ENCODE results near the gene JMJD4. TPM values are rescaled to one million over a fixed set of nuclear protein-coding genes. Genes with fewer than 3 reads are reported as not detected.

The JMJD4 gene
- total RNA-seq, 1 experiment from 2014 or later = 49.6 TPM

DNA sequence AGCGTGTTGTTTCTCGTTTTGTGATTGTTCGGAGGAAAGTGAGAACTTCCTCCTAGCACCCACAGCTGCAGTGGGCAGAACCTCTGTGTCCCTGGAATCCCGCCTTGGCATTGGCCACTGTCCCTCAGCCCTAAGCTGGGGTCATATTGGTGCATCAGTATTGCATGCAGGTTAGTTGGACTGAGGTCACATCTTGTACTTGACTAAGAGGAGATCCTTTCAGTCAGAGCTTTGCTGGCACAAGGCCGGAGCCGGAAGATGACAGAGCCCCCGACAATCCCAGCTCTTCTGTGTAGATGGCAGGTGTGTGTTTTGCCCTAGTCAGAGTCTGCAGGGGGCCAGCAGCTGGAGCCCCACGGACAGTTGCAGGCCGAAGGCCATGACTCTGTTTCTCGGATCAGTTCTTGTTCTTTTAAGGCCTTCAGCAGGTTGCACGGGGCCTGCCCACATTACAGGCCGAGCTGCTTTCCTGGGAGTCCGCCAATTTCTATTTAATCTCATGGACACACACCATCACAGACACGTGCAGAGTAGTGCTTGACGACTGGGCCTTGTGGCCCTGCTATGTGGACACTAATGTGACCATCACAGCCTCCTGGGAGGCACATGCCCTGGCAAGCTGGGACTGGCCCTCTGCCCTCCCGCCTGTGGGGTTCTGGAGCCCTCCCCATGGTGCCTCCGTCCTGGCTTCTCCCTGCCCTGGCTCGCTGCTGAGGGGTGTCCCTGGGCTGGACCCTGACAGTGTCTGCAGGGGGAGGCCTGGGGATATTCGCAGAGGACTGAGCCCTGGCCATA is 15.0 kb upstream of the JMJD4 start:
- DNase-seq (ENCODE audit: low spot score) = no peak

DNA sequence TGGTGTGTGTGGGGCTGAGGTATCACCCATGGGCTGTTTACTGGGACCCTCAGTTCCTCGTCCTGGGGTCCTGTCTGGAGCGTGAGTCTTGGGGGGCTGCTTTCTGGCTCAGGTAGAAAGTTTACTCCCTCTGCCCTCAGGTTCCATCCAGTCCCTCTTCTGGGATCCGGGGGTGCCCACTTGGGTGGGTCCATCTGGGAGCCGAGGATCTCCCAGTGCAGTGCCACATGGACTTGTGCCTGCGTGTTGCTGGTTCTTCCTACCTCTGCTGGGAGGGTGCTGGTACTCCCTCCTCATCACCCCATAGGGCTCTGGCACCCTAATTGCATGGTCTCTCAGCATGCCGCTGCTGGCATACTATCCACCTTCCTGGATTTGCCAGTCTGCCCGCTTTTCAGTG is 14.1 kb upstream of the JMJD4 start:
- no peak for DNase-seq (ENCODE audit: low spot score)

DNA sequence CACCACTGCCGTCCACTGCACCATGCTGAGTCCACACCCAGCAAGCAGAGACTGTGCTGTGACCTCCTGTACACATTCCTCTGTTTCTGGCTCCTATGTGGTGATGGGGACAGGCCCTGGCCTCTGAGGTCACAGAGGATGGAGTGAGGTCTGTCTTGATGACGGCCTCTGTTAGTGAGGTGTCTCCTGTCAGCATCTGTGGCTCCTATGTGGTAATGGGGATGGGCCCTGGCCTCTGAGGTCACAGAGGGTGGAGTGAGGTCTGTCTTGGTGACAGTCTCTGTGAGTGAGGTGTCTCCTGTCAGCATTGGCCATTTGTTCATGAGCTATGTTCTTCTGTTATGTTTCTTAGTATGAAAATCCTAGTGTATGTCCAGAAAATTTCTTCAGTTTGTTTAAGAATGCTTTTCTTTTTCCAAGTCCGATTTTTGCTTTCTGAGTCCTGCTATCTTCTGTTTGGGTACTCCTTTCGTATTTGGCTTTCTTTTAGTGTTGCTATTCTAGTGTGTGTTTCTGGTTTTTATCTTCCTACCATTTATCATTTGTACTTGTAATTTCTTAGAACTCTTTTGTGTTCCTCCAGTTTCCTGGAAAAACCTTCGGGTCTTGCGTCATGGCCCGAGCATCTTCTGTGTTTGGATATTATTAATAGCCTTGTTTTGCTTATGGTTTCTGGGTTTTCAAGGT is 13.5 kb upstream of the JMJD4 start:
- DNase-seq (ENCODE audit: low spot score) = no peak

DNA sequence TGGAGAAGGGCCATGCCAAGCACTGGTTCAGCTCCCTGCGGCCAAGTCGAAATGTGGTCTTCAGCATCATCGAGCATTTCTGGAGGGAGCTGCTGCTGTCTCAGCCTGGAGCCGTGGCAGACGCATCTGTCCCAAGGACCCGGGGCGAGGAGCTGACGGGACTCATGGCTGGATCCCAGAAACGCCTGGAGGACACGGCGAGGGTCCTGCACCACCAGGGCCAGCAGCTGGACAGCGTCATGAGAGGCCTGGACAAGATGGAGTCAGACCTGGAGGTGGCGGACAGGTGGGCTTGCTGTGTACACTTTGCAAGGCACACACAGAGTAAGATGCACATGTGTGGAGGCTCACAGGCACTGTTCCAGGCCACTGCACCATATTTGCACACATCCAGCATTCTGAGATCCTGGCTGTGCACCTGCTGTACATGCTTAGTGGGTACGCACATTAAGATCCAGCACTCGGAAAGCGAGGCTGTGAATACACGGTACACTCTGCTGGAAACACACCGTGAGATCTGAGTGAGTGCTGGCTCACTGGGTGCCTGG is 12.9 kb upstream of the JMJD4 start:
- no peak for DNase-seq (ENCODE audit: low spot score)

DNA sequence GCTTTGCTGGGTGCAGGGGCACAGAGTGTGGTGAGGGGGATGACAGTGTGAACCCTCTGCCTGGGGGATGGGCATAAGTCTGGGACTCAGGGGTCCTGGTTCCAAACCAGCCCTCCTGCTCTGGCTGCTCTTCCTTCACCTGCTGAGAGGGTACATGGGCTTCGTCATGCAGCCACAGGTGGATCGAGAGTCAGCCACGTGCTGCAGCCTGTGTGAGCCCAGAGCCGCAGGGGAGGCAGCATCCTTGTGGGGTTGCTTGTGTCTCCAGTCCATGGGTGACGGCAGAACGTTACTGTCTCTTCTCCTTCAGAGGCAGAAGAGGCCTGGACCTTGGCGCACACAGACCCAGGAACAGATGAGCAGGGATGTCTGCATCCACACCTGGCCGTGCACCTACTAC is 12.3 kb upstream of the JMJD4 start:
- no peak for DNase-seq (ENCODE audit: low spot score)

DNA sequence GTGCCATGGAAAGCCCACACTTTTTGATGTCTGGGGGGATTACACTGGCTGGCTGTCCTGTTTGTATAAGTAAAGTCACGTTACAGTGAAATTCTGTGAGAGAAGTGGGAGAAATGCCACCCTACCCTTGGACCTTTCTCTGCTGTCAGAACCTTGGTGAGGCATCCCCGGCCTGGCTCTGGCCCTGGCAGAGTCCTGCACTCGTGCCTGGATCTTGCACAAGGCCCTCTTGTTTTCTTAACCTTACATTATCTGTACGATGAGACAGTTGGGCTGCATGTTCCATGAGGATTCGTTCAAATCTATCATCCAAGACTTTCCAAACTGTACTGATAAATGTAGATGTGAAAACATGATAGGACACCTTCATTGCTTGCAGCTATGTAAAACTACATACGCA is 11.6 kb upstream of the JMJD4 start:
- DNase-seq (ENCODE audit: low spot score) = no peak

DNA sequence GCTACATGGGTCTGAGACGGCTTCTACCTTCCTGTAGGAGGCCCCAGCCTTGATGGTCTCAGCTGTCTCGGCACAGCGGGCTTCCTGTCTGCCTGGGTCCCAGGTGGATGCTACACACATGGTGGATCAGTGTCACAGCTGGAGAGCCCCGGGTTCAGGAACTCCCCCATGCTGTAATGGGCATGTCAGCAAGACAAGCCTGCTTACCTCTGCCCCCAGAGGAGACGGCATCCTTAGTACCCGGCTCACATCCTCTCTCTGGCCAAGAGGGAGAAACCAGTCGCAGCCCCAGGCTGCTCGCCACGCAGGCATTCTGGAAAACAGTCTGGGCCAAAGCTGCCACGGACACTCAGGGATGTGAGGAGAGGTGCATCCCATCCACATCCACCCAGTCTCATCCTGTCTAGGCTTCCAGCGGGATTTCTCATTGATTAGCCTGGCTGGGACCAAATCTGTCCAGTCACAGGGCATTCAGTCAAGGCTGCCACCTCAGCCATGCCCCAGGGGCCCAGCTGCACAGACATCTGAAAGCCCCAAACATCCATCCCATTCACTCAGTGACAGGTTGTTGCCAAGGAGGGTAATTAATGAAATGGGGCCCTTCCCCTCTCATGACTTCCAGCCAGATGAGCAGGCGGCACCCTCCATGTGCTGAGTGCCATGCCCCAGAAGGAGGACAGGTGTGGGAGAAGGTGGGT is 10.6 kb upstream of the JMJD4 start:
- DNase-seq (ENCODE audit: low spot score) = no peak

DNA sequence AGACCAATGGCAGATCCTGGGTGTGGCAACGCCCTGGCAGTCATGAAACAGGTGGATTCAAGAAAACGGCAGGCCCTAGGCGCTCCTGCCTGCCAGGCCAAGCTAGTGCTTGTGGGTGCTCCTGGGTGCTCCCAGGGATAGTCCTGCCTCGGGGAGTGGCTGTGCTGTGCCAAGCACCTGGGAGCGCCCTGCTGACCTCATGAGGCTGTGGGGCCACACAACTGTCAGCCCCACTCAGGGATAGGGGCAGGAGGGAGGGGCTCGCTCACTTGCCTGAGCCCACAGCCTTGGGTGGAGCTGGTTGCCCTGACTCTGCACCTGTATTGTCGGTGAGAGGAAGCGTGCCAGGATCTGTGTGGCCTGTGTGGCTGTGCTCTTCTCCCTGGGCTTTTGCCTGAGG is 9.6 kb upstream of the JMJD4 start:
- no peak for DNase-seq (ENCODE audit: low spot score)

DNA sequence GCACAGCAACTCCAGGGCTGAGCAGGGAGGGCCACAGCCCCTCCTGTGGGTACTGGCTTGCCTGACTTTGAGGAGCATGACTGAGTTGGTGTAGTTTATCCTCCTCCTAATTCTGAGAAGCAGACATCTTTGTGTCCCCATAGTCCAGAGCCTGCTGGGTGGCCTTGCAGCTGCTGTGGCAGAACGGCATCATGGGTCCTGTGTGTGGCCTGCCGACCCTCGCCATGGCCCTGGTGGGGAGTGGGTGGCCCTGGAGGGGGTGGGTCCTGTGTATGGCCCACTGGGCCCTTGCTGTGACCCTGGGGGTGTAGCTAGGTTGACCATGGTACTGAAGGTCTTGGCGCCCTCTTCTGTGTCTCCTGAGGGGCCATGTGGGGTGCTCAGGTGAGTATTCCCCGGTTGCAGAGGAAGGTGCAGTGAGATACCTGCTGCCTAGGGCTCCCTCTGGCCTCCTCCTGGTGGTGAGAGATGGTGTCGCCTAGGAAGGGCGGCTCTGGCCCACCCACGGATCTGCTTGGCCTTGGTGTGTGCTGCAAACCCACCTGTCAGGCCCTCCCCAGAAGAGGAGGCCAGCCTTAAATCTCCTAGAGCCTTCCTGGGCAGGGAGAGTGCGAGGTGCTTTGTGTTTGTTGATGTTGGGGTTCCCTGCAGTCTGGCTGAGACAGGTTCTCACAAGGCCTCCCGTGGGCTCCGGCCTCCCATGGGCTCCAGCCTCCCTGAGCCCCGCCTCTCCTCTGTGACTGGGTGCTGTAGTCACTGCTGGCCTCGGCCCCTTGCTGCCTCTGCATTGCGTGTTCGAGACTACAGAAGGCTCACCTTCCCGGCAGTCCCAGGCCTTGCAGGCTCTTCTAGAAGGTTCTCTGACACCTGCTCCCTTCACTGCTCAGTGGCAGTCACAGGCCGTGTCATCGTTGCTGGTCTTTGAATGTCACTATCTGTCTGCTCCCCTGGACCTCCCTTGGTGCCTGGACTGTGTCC is 7.9 kb upstream of the JMJD4 start:
- DNase-seq (ENCODE audit: low spot score) = no peak

DNA sequence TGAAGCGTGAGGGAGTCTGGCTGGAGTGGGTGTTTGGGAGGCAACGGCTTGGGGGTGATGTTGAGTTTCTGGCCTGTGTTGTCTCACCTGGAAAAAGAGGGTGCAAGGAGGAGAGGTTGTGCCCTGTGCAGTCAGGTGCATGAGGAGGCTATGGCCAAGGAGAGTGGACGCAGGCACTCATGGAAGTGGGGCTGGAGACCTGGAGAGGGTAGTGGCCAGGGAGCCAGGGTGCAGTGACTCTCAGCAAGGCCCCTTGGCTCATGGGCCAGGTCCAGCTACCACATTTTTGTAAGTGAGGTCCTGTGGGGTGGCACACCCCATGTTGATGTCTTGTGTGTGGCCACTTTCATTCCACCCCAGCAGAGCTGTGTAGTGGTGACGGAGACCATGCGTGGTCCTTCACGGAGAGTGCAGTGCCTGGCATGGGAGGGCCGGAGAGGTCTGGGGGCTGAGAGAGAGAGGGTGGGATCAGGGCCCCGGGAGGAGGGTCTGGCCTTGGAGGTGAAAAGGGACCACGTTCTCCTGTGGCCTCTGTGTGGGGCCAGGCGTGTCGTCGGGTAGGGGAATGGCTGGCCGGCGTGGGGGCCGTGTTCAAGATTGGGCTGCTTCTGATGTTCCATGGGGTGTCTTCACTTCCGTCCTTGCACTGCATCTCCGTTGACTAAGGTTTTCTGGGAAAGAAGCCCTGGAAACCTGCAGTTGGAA is 6.2 kb upstream of the JMJD4 start:
- DNase-seq (ENCODE audit: low spot score) = no peak

DNA sequence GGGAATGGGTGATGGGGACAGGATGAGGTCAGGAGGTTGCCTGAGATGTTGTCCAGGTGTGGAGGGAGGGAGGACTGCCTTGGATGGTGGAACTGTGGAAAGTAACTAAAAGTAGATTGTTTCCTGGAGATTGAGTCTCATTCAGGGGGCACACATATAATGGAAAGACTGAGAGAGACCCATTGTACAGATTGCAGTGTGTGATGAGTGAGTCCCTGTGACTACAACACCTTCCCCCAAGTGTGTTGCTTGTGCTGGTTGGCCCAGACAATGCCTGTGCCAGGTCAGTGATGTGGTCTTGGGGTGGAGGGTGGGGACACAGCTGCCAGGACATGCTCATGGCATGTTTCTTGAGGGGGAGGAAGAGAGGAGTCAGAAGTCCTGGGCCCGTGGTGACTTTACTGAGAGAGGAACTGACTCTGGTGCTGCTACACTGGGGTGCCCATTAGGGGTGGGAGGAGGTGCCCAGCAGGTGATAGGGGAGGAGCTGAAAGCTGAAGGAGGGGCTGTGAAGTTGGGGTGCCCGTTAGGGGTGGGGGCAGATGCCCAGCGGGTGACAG is 5.4 kb upstream of the JMJD4 start:
- no peak for DNase-seq (ENCODE audit: low spot score)

DNA sequence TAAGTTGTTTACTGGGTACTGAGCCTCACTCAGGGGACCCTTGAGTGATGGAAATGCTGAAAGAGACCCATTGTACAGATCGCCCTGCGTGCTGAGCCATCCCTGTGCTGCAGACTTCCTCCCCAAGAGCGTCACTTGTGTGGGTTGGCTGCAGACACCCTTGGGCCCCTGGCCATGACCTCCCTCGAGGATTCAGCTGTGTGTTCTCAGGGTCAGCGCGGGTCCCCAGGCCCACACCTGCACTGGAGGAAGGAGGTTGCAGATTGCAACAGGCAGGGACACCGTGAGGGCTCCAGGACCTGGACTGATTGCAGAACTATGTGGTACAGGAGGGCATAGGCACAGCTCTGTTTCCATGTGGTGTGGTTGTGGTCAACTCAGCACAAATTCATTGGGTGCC is 4.5 kb upstream of the JMJD4 start:
- no peak for DNase-seq (ENCODE audit: low spot score)

DNA sequence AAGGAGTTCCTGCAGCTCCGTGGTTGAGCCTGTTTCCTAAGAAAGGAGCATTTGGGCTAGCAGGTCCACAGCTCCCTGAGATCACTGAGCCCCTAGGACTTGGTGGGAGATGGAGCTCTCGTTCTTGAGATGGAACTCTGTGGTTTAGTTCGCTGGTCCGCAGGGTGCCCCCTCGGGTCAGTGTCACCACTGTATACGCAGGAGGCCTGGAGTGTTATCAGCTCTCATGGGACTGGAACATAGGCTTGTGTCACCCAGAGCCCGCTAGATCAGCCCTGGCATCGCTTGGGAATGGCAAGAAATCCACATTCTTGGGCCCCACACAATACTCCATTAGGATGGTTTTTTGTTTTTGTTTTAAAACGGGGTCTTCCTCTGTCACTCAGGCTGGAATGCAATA is 3.7 kb upstream of the JMJD4 start:
- no peak for DNase-seq (ENCODE audit: low spot score)

DNA sequence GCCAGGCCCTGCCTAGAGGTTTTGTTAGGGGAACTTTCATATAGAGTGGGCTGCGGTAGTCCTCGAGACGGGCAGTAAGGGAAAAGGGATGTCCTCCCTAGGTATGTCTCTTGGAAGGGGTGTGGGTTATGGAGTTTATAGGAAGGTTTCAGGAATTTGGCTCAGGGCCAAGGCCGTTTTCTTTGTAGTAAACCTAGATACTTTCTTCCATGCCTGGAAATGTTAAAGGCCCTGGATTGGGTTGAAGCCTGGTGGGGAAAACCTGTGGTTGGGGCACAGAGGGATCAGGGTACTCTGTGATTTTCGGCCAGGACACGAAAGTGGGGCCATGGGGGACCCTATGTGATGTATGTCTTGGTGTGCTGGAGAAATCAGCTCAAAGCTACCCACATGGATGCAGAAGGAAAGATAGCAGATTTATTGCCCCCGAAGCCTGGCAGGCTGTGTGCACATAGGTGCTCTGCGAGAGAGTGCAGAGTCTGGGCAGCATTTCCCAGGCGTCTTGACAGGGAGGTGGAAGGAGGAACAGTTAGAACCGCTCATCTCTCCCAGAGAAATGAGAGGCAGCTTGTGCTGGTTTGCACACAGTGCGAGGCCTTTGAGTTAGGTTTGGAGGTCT is 1.8 kb upstream of the JMJD4 start:
- DNase-seq (ENCODE audit: low spot score) = no peak

DNA sequence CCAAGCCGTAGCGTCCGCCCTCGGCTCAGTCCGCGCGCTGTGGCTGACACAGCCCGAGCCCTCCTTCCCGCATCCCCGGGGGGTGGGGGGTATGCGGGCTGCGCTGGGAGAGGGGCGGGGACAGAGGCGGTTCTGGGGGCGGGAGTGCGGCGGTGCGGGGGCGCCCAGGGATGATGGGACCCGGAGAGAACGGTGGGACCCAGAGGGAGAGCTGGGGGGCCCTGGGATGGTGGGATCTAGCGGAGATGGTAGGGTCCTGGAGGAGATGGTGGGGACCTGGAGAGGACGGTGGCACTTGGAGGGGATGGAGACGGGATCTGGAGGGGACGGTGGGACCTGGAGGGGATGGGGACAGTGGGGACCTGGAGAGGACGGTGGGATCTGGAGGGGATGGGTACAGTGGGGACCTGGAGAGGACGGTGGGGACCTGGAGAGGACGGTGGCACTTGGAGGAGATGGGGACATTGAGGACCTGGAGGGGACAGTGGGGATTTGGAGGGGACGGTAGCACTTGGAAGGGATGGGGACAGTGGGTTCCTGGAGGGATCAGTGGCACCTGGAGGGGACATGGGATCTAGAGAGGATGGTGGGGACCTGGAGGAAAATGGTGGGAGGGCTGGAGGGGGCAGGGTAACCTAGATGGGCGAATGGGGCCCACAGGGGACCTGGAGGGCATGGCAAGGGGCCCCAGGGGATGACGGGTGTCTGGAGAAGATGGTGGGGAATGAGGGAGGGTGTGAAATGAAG is 610 bp upstream of the JMJD4 start:
- no peak for DNase-seq (ENCODE audit: low spot score)

DNA sequence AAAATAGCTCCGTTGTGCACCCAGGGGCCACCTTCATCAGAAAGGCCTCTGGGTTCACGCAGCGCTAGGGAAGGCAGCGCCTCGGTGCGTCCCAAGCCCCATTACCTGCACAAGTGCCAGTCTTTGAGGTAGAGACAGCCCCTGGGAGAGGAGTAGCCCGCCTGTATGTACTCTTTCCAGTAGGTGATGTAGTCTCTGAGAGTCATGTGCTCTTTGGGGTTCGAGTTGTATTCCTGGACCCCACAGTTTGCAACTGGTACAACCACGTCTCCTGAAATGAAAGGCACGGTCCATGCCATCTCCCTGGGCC is 601 bp downstream of the JMJD4 start:
- peak; percentile 28 for DNase-seq (ENCODE audit: low spot score)

DNA sequence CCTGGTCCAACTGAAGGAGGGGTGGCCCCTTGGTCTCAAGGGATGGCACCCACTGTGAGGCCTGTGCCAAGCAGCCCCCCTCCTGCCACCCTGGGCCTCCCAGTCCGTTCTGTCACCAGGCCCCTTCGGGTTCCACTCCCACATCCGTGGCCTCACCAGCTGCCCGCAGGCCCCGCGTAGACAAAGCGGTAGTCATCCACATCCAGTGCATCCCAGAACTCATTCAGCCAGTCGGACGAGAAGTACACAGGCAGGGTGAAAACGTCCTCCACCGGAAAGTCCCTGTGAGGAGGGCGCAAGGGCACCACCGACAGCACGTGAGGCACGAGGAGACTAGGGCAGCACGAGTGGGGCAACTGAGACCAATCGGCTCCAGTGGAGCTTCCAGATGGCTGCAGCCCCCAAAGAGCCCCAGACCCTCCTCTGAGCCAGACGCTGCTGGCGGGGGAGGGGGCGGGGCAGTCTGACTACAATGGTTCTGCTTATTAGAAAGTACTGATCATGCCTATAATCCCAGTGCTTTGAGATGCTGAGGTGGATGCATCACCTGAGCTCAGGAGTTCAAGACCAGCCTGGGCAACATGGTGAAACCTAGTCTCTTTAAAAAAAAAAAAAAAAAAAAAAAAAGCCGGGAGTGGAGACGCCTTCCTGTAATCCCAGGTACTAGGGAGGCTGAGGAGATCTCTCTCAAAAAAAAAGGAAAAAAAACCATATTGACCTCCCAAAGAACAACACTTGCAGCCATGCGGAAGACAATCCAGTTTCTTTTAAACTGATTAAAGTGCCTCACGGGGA is 1.2 kb downstream of the JMJD4 start:
- no peak for DNase-seq (ENCODE audit: low spot score)

DNA sequence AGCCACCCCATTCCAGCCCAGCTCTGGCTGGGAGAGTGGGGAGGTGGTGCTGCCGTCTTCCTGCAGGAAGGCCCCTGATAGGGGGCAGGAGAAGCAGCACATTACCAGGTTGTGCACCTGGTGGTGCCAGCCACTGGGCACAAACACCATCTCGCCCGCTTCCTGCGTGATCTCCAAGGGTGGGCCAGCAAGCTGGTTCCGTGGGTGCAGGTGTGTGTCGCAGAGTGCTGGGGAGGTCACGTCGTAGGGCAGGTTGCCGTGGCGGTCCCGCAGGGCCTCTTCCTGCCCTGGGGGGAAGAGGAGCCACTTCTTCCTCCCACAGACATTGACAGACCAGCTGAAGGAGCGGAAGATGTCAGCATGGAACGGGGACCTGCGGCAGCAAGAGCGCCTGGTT is 1.8 kb downstream of the JMJD4 start:
- DNase-seq (ENCODE audit: low spot score) = no peak

All from HT-29 (cell line).